Loucy (cell line): ENCODE data around the gene RPL6.

Experiments used
- EZH2phosphoT487 ChIP-seq: fragments of 200-600 bp; IDR thresholded peaks from 2 replicates; pipeline ENCODE4 v1.6.1; 2018; ENCODE audit warnings: antibody characterized with exemption, mild to moderate bottlenecking, moderate library complexity, borderline replicate concordance
- TF ChIP-seq, protein P1 (sequence below): fragments of 200-600 bp; sonication (generic); conservative IDR thresholded peaks from 2 replicates; pipeline ENCODE4 v1.5.1; 2014; ENCODE audit warnings: mild to moderate bottlenecking, antibody characterized with exemption, low read length

DNA sequence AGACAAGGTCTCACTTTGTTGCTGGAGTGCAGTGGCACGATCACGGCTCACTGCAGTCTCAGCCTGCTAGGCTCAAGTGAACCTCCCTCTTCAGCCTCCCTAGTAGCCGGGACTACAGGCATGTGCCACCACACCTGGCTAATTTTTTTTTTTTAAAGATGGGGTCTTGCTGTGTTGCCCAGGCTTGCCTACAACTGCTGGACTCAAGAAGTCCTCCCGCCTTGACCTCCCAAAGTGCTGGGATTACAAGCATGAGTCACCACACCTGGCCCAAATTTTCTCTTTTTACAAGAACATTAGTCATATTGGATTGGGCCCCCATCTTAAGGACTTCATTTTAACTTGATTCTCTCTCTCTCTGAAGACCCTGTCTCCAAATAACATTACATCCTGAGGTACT is 20.2 kb downstream of the RPL6 start:
- TF ChIP-seq, protein P1, sequence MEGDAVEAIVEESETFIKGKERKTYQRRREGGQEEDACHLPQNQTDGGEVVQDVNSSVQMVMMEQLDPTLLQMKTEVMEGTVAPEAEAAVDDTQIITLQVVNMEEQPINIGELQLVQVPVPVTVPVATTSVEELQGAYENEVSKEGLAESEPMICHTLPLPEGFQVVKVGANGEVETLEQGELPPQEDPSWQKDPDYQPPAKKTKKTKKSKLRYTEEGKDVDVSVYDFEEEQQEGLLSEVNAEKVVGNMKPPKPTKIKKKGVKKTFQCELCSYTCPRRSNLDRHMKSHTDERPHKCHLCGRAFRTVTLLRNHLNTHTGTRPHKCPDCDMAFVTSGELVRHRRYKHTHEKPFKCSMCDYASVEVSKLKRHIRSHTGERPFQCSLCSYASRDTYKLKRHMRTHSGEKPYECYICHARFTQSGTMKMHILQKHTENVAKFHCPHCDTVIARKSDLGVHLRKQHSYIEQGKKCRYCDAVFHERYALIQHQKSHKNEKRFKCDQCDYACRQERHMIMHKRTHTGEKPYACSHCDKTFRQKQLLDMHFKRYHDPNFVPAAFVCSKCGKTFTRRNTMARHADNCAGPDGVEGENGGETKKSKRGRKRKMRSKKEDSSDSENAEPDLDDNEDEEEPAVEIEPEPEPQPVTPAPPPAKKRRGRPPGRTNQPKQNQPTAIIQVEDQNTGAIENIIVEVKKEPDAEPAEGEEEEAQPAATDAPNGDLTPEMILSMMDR: no peak
- no peak for TF ChIP-seq EZH2phosphoT487
